ENCODE results near the gene ARHGAP15.

DNA sequence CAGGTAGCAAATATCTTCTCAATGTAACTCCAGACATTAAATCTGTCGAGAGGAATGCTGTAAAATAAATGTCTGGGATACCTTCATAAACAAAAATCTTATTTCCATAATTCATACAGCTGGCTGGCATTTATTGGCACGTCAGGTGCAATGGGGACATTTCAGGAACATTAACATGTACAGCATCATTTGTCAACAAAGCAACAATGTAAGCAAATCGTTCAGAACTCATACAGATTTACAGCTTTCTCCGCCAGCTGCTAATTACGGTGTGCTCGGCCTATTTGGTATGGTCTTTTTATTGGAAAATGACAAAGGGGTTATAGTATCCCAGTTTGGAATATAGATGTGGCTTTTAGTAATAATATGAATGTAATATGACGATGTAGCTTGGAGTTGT, 464.9 kb downstream of the ARHGAP15 start:
- TF ChIP-seq POLR2A (IDR thresholded peaks at IDR 0.05; ENCODE audit: low read length) = no peak
- no peak for TF ChIP-seq EHMT2 (IDR thresholded peaks at IDR 0.05; ENCODE audit: low read depth)
- TF ChIP-seq, protein P1, sequence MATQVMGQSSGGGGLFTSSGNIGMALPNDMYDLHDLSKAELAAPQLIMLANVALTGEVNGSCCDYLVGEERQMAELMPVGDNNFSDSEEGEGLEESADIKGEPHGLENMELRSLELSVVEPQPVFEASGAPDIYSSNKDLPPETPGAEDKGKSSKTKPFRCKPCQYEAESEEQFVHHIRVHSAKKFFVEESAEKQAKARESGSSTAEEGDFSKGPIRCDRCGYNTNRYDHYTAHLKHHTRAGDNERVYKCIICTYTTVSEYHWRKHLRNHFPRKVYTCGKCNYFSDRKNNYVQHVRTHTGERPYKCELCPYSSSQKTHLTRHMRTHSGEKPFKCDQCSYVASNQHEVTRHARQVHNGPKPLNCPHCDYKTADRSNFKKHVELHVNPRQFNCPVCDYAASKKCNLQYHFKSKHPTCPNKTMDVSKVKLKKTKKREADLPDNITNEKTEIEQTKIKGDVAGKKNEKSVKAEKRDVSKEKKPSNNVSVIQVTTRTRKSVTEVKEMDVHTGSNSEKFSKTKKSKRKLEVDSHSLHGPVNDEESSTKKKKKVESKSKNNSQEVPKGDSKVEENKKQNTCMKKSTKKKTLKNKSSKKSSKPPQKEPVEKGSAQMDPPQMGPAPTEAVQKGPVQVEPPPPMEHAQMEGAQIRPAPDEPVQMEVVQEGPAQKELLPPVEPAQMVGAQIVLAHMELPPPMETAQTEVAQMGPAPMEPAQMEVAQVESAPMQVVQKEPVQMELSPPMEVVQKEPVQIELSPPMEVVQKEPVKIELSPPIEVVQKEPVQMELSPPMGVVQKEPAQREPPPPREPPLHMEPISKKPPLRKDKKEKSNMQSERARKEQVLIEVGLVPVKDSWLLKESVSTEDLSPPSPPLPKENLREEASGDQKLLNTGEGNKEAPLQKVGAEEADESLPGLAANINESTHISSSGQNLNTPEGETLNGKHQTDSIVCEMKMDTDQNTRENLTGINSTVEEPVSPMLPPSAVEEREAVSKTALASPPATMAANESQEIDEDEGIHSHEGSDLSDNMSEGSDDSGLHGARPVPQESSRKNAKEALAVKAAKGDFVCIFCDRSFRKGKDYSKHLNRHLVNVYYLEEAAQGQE (IDR thresholded peaks at IDR 0.05) = no peak
- TF ChIP-seq, protein P2, sequence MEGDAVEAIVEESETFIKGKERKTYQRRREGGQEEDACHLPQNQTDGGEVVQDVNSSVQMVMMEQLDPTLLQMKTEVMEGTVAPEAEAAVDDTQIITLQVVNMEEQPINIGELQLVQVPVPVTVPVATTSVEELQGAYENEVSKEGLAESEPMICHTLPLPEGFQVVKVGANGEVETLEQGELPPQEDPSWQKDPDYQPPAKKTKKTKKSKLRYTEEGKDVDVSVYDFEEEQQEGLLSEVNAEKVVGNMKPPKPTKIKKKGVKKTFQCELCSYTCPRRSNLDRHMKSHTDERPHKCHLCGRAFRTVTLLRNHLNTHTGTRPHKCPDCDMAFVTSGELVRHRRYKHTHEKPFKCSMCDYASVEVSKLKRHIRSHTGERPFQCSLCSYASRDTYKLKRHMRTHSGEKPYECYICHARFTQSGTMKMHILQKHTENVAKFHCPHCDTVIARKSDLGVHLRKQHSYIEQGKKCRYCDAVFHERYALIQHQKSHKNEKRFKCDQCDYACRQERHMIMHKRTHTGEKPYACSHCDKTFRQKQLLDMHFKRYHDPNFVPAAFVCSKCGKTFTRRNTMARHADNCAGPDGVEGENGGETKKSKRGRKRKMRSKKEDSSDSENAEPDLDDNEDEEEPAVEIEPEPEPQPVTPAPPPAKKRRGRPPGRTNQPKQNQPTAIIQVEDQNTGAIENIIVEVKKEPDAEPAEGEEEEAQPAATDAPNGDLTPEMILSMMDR (IDR thresholded peaks at IDR 0.05) = no peak
- TF ChIP-seq EP300 (IDR thresholded peaks at IDR 0.05) = no peak
- TF ChIP-seq RCOR1 (IDR thresholded peaks at IDR 0.05; ENCODE audit: low read depth, low read length) = no peak
- TF ChIP-seq, protein P3, sequence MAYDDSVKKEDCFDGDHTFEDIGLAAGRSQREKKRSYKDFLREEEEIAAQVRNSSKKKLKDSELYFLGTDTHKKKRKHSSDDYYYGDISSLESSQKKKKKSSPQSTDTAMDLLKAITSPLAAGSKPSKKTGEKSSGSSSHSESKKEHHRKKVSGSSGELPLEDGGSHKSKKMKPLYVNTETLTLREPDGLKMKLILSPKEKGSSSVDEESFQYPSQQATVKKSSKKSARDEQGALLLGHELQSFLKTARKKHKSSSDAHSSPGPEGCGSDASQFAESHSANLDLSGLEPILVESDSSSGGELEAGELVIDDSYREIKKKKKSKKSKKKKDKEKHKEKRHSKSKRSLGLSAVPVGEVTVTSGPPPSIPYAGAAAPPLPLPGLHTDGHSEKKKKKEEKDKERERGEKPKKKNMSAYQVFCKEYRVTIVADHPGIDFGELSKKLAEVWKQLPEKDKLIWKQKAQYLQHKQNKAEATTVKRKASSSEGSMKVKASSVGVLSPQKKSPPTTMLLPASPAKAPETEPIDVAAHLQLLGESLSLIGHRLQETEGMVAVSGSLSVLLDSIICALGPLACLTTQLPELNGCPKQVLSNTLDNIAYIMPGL (CRISPR knock-in tag; IDR thresholded peaks at IDR 0.05; ENCODE audit: borderline replicate concordance) = no peak
- TF ChIP-seq, protein P4, sequence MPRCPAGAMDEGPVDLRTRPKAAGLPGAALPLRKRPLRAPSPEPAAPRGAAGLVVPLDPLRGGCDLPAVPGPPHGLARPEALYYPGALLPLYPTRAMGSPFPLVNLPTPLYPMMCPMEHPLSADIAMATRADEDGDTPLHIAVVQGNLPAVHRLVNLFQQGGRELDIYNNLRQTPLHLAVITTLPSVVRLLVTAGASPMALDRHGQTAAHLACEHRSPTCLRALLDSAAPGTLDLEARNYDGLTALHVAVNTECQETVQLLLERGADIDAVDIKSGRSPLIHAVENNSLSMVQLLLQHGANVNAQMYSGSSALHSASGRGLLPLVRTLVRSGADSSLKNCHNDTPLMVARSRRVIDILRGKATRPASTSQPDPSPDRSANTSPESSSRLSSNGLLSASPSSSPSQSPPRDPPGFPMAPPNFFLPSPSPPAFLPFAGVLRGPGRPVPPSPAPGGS (IDR thresholded peaks at IDR 0.05) = no peak
- TF ChIP-seq ZFP36 (IDR thresholded peaks at IDR 0.05; ENCODE audit: borderline replicate concordance, partially characterized antibody) = no peak
- TF ChIP-seq MAZ (IDR thresholded peaks at IDR 0.05; ENCODE audit: borderline replicate concordance, low read depth, low read length) = no peak
- no peak for TF ChIP-seq CBX2 (IDR thresholded peaks at IDR 0.05; ENCODE audit: borderline replicate concordance, low read depth)
- TF ChIP-seq KDM5A (IDR thresholded peaks at IDR 0.05) = no peak
- no peak for TF ChIP-seq JUN (IDR thresholded peaks at IDR 0.05)

Data from A549 (cell line).